Mesenchymal stem cell (in vitro differentiated cells and primary cell): Measurements from ENCODE around the gene DSPP.

Experiments used
- DNase-seq: peaks from one replicate; pipeline ENCODE4 v3.0.0-alpha.2; 2013
- H2AFZ ChIP-seq: one replicate; pipeline ENCODE4 v1.6.1; 2013; ENCODE audit warnings: low read depth, mild to moderate bottlenecking, control low read depth, inconsistent platforms, low read length, moderate library complexity
- H2AK5ac ChIP-seq: 2 replicates; pipeline ENCODE4 v1.6.1; 2013; ENCODE audit warnings: low read length, moderate library complexity, mild to moderate bottlenecking, inconsistent platforms; ENCODE audit not compliant: severe bottlenecking
- H2BK120ac ChIP-seq: one replicate; pipeline ENCODE4 v1.6.1; 2013; ENCODE audit warnings: low read depth, mild to moderate bottlenecking, inconsistent platforms, low read length, moderate library complexity
- H2BK12ac ChIP-seq, 2 experiments: one replicate each; pipeline ENCODE4 v1.6.1; 2013; ENCODE audit warnings: inconsistent platforms in 2 of 2, low read length in 2 of 2, mild to moderate bottlenecking in 2 of 2, moderate library complexity in 2 of 2, control low read depth in 1 of 2
- H2BK15ac ChIP-seq: one replicate; pipeline ENCODE4 v1.6.1; 2013; ENCODE audit warnings: mild to moderate bottlenecking, low read depth, inconsistent platforms; ENCODE audit not compliant: poor library complexity, severe bottlenecking
- H2BK5ac ChIP-seq: 2 replicates; pipeline ENCODE4 v1.6.1; 2013; ENCODE audit warnings: low read depth, mild to moderate bottlenecking, low read length, control low read depth, inconsistent platforms; ENCODE audit not compliant: poor library complexity, severe bottlenecking
- H3K14ac ChIP-seq, 2 experiments: one replicate each; pipeline ENCODE4 v1.6.1; 2013; ENCODE audit warnings: inconsistent platforms in 2 of 2, low read length in 2 of 2, control low read depth in 1 of 2, mild to moderate bottlenecking in 1 of 2, moderate library complexity in 1 of 2
- H3K18ac ChIP-seq, 2 experiments: one replicate each; pipeline ENCODE4 v1.6.1; 2013; ENCODE audit warnings: inconsistent platforms in 2 of 2, low read length in 2 of 2, control low read depth in 1 of 2, low read depth in 1 of 2, mild to moderate bottlenecking in 1 of 2
- H3K23ac ChIP-seq, 2 experiments: one replicate each; pipeline ENCODE4 v1.6.1; 2013; ENCODE audit warnings: inconsistent platforms in 2 of 2, low read length in 2 of 2, mild to moderate bottlenecking in 2 of 2, moderate library complexity in 2 of 2, control low read depth in 1 of 2
- H3K27ac ChIP-seq: 2 replicates; pipeline ENCODE4 v1.5.1; 2013; ENCODE audit warnings: mild to moderate bottlenecking, moderate library complexity, low read length, control low read depth, inconsistent platforms; ENCODE audit not compliant: poor library complexity, severe bottlenecking
- H3K27me3 ChIP-seq, 2 experiments: 2 replicates each; pipeline versions ENCODE4 v1.6.1 to v1.7.0; 2013; ENCODE audit warnings: low read length in 2 of 2, mild to moderate bottlenecking in 2 of 2, moderate library complexity in 2 of 2, control low read depth in 1 of 2, inconsistent platforms in 1 of 2; ENCODE audit not compliant: control insufficient read depth in 1 of 2, insufficient read depth in 1 of 2
- H3K36me3 ChIP-seq, 2 experiments: 2 replicates each; pipeline versions ENCODE4 v1.6.1 to v1.7.0; 2013; ENCODE audit warnings: low read length in 2 of 2, control low read depth in 1 of 2, inconsistent platforms in 1 of 2, low read depth in 1 of 2, mild to moderate bottlenecking in 1 of 2; ENCODE audit not compliant: insufficient read depth in 2 of 2, control insufficient read depth in 1 of 2
- H3K4ac ChIP-seq, 2 experiments: one replicate each; pipeline ENCODE4 v1.6.1; 2013; ENCODE audit warnings: inconsistent platforms in 2 of 2, low read length in 2 of 2, mild to moderate bottlenecking in 2 of 2, moderate library complexity in 2 of 2, control low read depth in 1 of 2, low read depth in 1 of 2
- H3K4me1 ChIP-seq: 2 replicates; pipeline ENCODE4 v1.6.1; 2013; ENCODE audit warnings: low read depth, low read length, control low read depth; ENCODE audit not compliant: control insufficient read depth, insufficient read depth
- H3K4me2 ChIP-seq: 2 replicates; pipeline ENCODE4 v1.6.1; 2013; ENCODE audit warnings: low read length, mild to moderate bottlenecking, inconsistent platforms; ENCODE audit not compliant: poor library complexity, severe bottlenecking
- H3K4me3 ChIP-seq, 2 experiments: 2 replicates each; pipeline versions ENCODE4 v1.5.1 to v1.7.0; 2013; ENCODE audit warnings: low read length in 2 of 2, mild to moderate bottlenecking in 2 of 2, control low read depth in 1 of 2, low read depth in 1 of 2; ENCODE audit not compliant: insufficient read depth in 1 of 2
- H3K79me1 ChIP-seq: replicated peaks from 2 replicates; pipeline ENCODE4 v1.6.1; 2013; ENCODE audit warnings: mild to moderate bottlenecking, control low read depth, low read length, inconsistent platforms; ENCODE audit not compliant: poor library complexity, severe bottlenecking
- H3K9ac ChIP-seq: 2 replicates; pipeline ENCODE4 v1.7.0; 2013; ENCODE audit warnings: mild to moderate bottlenecking, low read length, moderate library complexity
- H3K9me3 ChIP-seq: 2 replicates; pipeline ENCODE4 v1.7.0; 2013; ENCODE audit warnings: mild to moderate bottlenecking, low read length; ENCODE audit not compliant: control insufficient read depth
- H4K8ac ChIP-seq: one replicate; pipeline ENCODE4 v1.6.1; 2013; ENCODE audit warnings: inconsistent platforms, mild to moderate bottlenecking, low read length, moderate library complexity
- H4K91ac ChIP-seq: one replicate; pipeline ENCODE4 v1.6.1; 2013; ENCODE audit warnings: mild to moderate bottlenecking, low read length, inconsistent platforms
- WGBS: methylation state at CpG from one replicate; pipeline ENCODE4 v1.1.7; 2013; ENCODE audit warnings: mixed read lengths; 5-methylcytosine and 5-hydroxymethylcytosine counted together

DSPP gene

DNA sequence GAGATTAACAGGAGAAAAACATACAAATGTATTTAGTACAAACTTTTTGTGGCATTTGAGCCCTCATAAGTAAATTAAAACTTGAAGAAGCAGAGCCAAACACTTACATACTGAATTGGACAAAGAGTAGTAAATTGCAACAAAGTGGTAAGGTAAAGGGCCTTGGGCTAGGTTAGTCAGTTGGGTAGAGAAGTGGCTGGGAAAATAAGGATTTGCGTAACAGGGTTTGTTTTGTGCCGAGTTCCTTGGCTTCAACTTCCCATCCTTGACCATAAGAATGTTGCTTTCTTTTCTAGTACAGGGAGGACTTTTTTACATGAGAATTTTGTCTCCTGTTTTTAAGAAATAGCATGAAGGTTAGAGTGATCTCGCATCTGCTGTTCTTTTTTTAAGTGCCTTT, 33.3 kb upstream of the DSPP start:
- no peaks in the 10 kb centered on the region for H3K79me1 ChIP-seq
- no peak overlapping the region for H2BK120ac ChIP-seq
- H3K4me2 ChIP-seq: no peak overlapping the region
- no peak overlapping the region for H4K8ac ChIP-seq
- 100% methylated on average over 1 of the region's 3 CpGs for WGBS
- H3K27ac ChIP-seq: no peak overlapping the region
- no peak overlapping the region for H3K18ac ChIP-seq
- DNase-seq: peak; percentile 3
- no peaks in the 10 kb centered on the region for H3K27me3 ChIP-seq
- no peak overlapping the region for H2BK5ac ChIP-seq
- H3K9ac ChIP-seq: no peak overlapping the region
- H3K36me3 ChIP-seq: no peaks in the 10 kb centered on the region
- no peak overlapping the region for H2AFZ ChIP-seq
- H3K4ac ChIP-seq: no peak overlapping the region
- H2BK15ac ChIP-seq: no peak overlapping the region
- no peak overlapping the region for H3K4me3 ChIP-seq
- no peak overlapping the region for H2BK12ac ChIP-seq
- H3K4me1 ChIP-seq: no peaks in the 10 kb centered on the region
- H3K14ac ChIP-seq: no peak overlapping the region
- H4K91ac ChIP-seq: no peak overlapping the region
- H3K23ac ChIP-seq: no peak overlapping the region
- no peaks in the 10 kb centered on the region for H3K9me3 ChIP-seq
- H2AK5ac ChIP-seq: no peak overlapping the region

DNA sequence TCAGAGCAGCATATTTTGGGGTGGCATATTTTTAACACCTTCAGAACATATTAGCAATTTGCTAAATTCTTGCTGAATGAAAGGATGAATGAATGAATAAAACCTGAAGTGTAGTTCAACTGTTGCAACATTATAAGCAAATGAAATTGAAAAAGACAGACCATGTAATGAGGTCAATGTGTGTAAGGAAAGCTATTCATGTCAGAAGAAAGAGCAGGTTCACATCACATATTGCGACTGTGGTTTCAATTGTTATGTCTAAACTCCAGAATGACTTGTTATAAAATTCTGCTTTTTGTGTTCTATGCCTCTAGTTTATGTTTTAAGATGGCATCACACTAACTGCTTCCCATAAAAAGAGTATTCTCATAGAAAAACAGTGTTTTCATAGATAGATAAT, 32.9 kb upstream of the DSPP start:
- no peak overlapping the region for H2BK5ac ChIP-seq
- H2AK5ac ChIP-seq: no peak overlapping the region
- H3K18ac ChIP-seq: no peak overlapping the region
- H3K4me2 ChIP-seq: no peak overlapping the region
- no peak overlapping the region for H3K9ac ChIP-seq
- no peak overlapping the region for H3K4ac ChIP-seq
- H3K79me1 ChIP-seq: no peaks in the 10 kb centered on the region
- no peak overlapping the region for H3K23ac ChIP-seq
- H2BK120ac ChIP-seq: no peak overlapping the region
- no peak overlapping the region for H4K91ac ChIP-seq
- H4K8ac ChIP-seq: no peak overlapping the region
- H3K27me3 ChIP-seq: no peaks in the 10 kb centered on the region
- no peak overlapping the region for H2AFZ ChIP-seq
- no peaks in the 10 kb centered on the region for H3K36me3 ChIP-seq
- H3K4me3 ChIP-seq: no peak overlapping the region
- H2BK15ac ChIP-seq: no peak overlapping the region
- H2BK12ac ChIP-seq: no peak overlapping the region
- no peaks in the 10 kb centered on the region for H3K4me1 ChIP-seq
- no peak overlapping the region for H3K27ac ChIP-seq
- no peaks in the 10 kb centered on the region for H3K9me3 ChIP-seq
- no peak overlapping the region for H3K14ac ChIP-seq
- DNase-seq: no peak
- WGBS: no CpG with 5 or more reads among the region's 1 CpG

DNA sequence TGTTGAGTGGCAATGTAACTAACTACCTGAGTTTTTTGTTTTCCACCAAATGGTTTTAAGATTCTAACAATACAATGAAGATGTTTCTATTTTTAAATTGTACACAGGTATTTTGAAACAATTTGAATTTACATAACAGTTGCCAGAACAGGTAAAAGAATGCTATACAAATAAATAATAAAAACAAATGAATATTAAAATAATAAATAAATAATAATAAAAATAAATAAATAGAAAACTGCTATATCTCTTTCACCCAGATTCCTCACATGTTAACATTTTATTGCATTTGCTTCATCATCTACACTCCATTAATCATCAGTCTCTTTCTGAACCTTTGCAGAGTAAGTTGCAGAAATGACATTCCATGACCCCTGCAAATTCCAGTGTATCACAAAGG, 32.3 kb upstream of the DSPP start:
- Histone ChIP-seq H3K18ac (no peak overlapping the region), H2BK5ac (no peak overlapping the region)
- DNase-seq: no peak

DNA sequence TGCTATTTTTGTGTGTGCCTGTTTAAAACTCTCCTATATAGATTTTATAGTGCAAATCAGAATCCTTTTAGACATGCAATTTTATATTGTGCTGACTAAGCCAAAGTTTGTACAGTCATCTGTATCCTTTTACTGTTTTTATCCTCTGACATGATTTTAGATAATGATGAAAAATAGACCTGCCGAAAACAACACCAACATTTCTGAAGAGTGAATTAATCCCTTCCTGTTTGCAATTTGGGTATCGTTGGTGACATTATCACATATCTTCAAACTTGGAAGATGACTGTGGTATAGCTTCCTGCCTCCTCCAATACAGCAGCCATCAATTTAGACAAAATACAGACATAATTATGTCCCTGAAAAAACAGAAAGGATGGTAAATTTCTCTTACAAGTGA, 28.9 kb upstream of the DSPP start:
- Histone ChIP-seq H3K27me3 (no peaks in the 10 kb centered on the region), H3K4me3 (no peak overlapping the region), H3K14ac (no peak overlapping the region), H2BK15ac (no peak overlapping the region), H2BK12ac (no peak overlapping the region), H2AK5ac (no peak overlapping the region), H2AFZ (no peak overlapping the region), H4K8ac (no peak overlapping the region), H3K4ac (no peak overlapping the region), H3K18ac (no peak overlapping the region), H3K79me1 (no peaks in the 10 kb centered on the region), H2BK5ac (no peak overlapping the region), H3K4me2 (no peak overlapping the region), H2BK120ac (no peak overlapping the region), H3K27ac (no peak overlapping the region), H4K91ac (no peak overlapping the region), H3K23ac (no peak overlapping the region), H3K36me3 (no peaks in the 10 kb centered on the region), H3K4me1 (no peaks in the 10 kb centered on the region), H3K9me3 (no peaks in the 10 kb centered on the region), H3K9ac (no peak overlapping the region)
- 73% methylated on average over 1 of the region's 2 CpGs for WGBS
- no peak for DNase-seq

More for the DNA sequence above, 32.3 kb upstream of the DSPP start:
- no peak overlapping the region for H2AFZ ChIP-seq
- no peaks in the 10 kb centered on the region for H3K9me3 ChIP-seq
- no peak overlapping the region for H3K23ac ChIP-seq
- no peak overlapping the region for H3K4me3 ChIP-seq
- no peak overlapping the region for H4K8ac ChIP-seq
- H4K91ac ChIP-seq: no peak overlapping the region
- no peak overlapping the region for H2AK5ac ChIP-seq
- H3K14ac ChIP-seq: no peak overlapping the region
- H3K4ac ChIP-seq: no peak overlapping the region
- H3K9ac ChIP-seq: no peak overlapping the region
- no peak overlapping the region for H3K4me2 ChIP-seq
- no peaks in the 10 kb centered on the region for H3K36me3 ChIP-seq
- H2BK15ac ChIP-seq: no peak overlapping the region
- no peaks in the 10 kb centered on the region for H3K4me1 ChIP-seq
- H2BK12ac ChIP-seq: no peak overlapping the region
- H3K27me3 ChIP-seq: no peaks in the 10 kb centered on the region
- no peak overlapping the region for H3K27ac ChIP-seq
- no peaks in the 10 kb centered on the region for H3K79me1 ChIP-seq
- H2BK120ac ChIP-seq: no peak overlapping the region
